ENCODE measurements around the gene HRH2.
"Not testable (repeated sequence)": the region's sequence is repeated elsewhere in the genome, so short reads cannot be mapped to it uniquely, and the experiment has no call there.

HRH2 gene

DNA sequence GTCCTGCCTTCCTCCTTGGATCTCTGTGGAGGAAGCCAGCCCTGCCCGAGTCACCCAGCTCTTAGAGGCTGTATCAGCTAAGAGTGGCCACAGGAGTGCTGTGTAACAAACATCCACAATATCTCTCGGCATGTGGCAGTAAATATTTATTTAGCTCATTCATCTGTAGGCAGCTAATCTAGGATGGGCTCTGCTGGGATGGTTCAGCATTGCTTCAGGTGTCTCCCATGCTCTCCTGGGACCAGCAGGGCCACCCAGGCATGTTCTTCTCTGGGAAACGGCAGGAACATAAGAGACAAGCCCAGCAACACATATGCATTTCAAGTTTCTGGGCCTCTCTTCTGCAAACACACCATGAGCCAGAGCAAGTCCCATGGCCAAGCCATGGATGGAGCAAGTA is 56.1 kb downstream of the HRH2 start:
- TF ChIP-seq, protein P1, sequence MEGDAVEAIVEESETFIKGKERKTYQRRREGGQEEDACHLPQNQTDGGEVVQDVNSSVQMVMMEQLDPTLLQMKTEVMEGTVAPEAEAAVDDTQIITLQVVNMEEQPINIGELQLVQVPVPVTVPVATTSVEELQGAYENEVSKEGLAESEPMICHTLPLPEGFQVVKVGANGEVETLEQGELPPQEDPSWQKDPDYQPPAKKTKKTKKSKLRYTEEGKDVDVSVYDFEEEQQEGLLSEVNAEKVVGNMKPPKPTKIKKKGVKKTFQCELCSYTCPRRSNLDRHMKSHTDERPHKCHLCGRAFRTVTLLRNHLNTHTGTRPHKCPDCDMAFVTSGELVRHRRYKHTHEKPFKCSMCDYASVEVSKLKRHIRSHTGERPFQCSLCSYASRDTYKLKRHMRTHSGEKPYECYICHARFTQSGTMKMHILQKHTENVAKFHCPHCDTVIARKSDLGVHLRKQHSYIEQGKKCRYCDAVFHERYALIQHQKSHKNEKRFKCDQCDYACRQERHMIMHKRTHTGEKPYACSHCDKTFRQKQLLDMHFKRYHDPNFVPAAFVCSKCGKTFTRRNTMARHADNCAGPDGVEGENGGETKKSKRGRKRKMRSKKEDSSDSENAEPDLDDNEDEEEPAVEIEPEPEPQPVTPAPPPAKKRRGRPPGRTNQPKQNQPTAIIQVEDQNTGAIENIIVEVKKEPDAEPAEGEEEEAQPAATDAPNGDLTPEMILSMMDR (IDR thresholded peaks at IDR 0.05; ENCODE audit: low read depth, low read length, missing control alignments), result no peak
- DNase-seq (ENCODE audit: extremely low read depth, low read depth), result no peak
- no peak overlapping the region for H3K4me3 ChIP-seq (replicated peaks; ENCODE audit: low read depth, low read length)

DNA sequence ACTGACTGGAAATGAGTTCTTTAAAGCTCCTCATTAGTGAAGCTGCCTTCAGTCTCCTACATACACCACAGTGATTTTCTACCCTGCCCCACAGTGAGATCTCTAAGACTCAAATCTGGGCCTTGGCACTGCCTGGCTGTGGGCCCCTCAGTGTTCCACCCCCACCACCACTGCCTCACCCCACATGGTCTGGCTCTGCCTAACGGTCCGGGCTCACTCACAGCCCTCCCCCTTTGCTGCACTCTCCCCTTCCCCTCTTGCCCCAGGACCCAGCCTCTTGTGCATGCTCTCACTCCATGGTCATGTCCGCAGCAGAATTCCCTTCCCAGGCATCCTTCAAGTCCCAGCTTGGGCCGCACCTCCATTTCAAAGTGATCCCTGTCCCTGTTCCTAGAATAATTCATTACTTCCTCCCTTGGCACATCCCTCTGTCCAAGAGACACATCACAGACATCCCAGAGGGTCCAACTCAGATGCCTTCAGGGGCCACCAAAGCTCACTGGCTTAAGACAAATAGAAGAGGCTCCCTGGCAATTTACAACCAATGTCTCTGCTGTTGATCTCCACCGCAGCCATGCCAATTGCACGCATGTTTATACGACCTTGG is 56.7 kb downstream of the HRH2 start:
- H3K4me3 ChIP-seq (replicated peaks; ENCODE audit: low read depth, low read length), result no peak overlapping the region
- TF ChIP-seq, protein P1 (IDR thresholded peaks at IDR 0.05; ENCODE audit: low read depth, low read length, missing control alignments), result no peak
- DNase-seq (ENCODE audit: extremely low read depth, low read depth), result no peak

DNA sequence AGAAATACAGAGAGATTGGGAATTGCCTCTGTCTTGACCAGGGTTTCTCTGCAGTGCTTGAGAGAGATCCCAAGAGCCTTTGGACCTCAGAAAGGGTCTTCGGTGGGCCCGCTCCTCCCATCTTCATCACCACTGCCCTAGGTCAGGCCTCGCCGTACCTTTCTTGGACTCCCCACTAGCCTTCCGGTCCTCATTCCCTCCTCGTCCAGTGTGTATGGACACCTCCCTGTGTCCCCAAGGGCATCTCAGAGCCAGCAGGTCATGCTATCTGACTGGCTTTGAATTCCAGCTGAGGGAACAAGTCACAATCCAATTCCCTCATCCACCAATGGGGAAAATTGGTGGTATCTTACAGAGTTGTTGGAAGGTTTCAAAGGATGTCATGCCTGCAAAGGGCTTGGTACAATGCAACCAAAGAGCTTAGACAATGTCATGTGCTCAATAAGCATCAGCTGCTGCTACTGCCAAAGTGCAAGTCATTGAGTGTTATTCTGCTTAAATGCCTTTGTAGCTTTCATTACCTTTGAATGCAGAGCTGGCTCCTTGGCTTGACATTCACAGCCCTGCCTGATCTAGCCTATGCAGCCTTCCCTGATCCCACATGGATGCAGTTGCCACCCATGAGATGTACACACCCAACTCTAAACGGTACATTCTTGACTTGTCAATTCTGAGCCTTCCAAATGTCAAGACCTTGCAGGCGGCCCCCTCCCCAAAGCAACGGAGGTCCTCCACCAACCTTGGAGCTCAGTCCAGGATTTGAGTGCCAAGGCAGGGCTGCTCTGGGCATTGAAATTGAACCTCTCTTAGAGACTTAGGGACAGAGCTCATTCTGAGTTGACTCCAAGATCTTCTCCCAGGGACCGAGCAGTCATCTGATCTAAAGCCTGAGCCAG is 58.0 kb downstream of the HRH2 start:
- no peak for DNase-seq (ENCODE audit: extremely low read depth, low read depth)
- TF ChIP-seq, protein P1 (IDR thresholded peaks at IDR 0.05; ENCODE audit: low read depth, low read length, missing control alignments), result no peak
- no peak overlapping the region for H3K4me3 ChIP-seq (replicated peaks; ENCODE audit: low read depth, low read length)

DNA sequence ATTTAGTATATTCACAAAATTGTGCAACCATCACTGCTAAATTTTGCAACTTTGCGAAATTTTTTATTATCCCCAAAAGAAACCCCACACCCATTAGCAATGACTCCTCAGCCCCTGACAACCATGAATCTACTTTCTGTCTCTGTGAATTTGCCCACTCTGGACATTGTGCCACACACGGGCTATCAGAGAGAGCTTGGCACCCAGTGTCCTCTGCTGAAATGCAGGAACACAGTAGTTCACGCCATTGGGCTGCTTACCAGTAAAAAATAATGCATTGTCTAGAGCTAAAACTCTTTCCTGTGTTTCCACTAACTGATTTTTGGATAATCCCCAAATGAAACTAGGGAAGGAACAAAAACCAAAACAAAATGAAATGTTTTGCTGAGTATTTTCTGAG is 60.0 kb downstream of the HRH2 start:
- H3K4me3 ChIP-seq (replicated peaks; ENCODE audit: low read depth, low read length), result no peak overlapping the region
- DNase-seq (ENCODE audit: extremely low read depth, low read depth), result no peak
- TF ChIP-seq, protein P1 (IDR thresholded peaks at IDR 0.05; ENCODE audit: low read depth, low read length, missing control alignments), result no peak

DNA sequence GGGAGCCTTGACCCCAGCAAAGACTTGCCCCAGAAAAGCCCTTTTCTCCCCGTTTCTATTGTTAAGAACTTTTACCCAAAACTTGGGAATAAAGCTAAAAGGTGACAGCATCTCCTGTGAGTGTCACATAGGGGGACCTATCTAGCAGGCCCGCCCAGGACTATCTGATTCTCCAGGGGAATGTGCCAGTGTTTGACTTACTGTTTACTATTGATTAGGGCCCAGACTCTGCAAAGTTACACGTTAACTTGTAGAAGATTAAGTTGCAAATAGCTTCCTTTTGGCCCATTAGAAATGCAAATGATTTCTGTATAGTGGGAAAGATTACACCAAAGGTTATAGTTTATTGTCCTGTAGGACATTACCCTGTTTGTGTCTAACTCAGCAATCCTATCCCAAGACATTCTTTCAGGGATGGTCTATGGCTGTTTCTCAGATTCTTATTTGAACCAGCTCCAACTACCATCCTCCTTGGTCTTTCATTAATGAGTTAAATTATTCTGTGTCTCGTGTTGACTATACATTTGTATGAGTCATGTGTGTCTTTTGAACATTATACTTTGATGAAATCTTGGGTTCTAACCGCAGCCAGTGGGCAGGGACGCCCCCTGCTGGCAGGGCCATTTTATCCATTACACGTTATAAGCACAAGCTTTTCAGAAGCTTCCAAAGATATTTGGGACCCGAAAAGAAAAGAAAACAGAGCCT is 60.7 kb downstream of the HRH2 start:
- TF ChIP-seq, protein P1 (IDR thresholded peaks at IDR 0.05; ENCODE audit: low read depth, low read length, missing control alignments), result peak; percentile 61
- H3K4me3 ChIP-seq (replicated peaks; ENCODE audit: low read depth, low read length), result no peak overlapping the region
- DNase-seq (ENCODE audit: extremely low read depth, low read depth), result no peak

DNA sequence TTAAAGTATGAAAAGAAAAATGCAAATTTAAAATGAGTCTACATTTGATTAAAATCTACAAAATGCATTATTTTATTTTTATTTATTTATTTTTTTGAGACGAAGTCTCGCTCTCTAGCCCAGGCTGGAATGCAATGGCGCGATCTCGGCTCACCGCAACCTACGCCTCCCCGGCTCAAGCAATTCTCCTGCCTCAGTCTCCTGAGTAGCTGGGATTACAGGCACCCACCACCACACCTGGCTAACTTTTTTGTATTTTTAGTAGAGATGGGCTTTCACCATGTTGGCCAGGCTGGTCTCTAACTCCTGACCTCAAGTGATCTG is 61.2 kb downstream of the HRH2 start:
- not testable (repeated sequence) for DNase-seq (ENCODE audit: extremely low read depth, low read depth); H3K4me3 ChIP-seq (replicated peaks; ENCODE audit: low read depth, low read length)
